CD4-positive, alpha-beta T cell treated with Interleukin-10 for 1 hour (primary cell): ENCODE results near the gene TMEM40.
A peak's percentile ranks its signal among the peaks of the same experiment; 100 is the strongest.
"Not testable (repeated sequence)": the region's sequence is repeated elsewhere in the genome, so short reads cannot be mapped to it uniquely, and the experiment has no call there.

ENCODE experiments used
- DNase-seq: peaks from one replicate; pipeline ENCODE4 v3.0.0-alpha.2; 2020

Gene TMEM40

DNA sequence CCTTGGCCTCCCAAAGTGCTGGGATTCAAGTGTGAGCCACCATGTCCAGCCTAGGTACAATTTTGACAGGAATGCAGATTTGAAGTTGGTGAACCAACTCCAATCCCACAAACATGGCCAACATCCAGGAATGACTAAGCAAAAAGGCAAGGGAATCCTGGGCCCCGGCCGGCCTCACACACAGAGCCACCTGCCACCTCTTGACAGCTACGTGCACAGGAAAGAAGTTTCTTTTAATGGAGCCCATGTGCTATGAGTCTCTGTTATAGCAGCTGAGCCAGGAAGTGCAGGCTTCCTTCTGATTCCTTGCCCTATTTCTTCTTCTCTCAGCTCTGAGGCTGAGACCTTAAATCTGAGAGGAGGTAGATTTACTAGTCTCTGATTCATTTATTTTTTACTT, 8.8 kb downstream of the TMEM40 start:
- DNase-seq, result no peak

DNA sequence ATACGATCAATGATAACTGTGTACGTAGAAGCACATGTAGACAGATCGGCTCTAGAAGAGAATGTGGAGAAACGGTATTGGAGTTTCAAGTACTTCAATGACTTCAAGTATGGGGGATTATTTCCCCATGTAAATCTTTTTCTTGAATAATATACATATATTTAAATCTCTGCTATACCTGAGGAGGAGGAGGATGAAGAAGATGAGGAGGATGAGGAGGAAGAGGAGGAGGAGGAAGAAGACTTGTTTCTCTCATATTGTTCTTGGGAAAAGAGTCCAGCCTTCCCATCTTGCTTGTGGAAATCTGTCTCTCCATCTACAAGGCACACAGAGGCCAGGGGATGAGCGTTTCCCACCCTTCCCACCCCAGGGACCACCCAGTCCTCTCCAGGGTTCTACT, 10.6 kb downstream of the TMEM40 start:
- DNase-seq, result no peak

DNA sequence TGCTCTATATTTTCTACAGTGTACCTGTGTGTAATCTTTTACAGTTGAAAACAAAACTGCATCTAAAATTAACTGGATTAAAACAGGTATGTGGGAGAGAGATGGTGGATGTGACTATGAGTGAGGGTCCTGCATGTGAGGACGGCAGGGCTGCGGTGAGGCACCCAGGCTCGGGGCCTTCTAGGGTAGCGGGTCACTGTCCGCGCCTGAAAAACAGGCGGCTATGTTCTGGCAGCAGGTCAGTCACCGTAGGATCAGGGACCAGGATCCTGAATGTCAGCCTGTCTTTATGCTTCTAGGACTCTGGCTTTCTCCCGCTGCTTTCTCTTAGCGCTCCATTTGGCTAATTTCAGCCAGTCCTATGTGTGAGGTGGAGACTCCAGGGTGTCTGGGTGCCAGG, 12.6 kb downstream of the TMEM40 start:
- no peak for DNase-seq

DNA sequence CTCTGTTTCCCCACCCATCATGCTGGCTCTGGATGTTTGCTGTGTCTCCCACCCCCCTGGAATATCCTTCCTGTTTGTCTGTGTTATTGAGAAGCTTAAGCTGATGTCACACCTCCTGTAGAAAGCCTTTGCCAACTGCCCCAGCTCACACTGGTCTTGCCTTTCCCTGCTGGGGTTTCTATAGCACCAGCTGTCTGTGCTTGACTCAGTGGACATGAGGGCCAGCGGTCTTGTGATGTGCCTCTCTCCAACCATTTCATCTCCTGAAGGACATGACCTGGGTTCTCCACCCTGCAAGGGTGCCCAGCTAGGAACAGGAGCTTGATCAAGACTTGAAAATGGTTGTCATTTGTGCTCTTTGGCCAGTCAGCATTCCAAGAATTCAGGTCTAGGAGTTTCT, 14.7 kb downstream of the TMEM40 start:
- no peak for DNase-seq

DNA sequence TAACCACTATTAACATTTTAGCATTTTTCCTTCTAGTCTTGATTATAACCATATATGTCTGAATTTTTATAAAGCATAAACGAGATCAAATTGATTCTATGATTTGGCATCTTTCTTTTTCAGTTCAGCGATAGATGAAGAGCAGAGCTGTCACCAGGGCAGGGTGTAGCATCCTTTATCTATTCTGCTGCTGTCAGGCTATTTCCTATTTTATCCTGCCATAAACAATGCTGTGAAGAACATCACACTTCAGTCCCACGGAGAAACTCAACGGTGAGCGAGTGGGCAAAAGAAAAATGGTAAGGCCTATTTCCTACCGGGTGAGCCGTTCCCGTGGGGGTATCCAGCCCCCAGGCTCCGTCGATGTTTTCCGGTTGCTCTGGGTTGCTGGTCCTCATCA, 15.5 kb downstream of the TMEM40 start:
- no peak for DNase-seq

DNA sequence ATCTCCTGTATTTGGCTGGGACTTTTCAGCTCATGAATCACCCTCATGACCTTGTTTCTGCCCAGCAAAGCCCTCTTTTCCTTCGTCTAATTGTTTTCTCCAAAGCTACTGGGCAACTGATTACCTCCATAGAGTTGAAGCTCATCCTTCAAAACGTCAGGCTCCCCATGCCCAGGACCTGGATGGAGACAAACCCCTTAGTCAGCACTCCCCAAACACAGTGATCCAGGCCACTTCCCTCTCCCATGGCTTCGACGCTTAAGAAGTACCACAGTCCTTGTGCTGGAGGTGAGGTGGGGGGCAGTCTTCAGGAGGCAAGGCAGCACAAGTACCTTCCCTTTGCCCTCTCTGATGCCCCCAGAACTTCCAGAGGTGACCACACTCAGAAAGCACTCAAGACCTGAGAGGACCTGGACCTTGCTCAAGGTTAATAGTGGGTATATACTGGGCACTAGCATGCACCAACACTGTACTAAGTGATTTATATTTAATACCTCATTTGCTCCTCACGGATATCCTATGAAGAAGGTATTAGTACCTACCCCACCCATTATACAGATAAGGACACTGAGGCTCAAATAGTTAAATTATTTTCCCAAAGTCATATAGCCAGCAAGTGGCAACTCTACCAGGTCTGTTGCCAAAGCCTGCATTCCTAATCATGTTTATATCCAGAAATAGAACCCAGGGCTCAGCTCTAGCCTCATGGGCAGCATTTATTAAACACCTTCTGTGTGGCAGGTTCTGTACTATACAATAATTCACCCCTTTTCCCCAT, 16.5 kb downstream of the TMEM40 start:
- DNase-seq, result no peak

DNA sequence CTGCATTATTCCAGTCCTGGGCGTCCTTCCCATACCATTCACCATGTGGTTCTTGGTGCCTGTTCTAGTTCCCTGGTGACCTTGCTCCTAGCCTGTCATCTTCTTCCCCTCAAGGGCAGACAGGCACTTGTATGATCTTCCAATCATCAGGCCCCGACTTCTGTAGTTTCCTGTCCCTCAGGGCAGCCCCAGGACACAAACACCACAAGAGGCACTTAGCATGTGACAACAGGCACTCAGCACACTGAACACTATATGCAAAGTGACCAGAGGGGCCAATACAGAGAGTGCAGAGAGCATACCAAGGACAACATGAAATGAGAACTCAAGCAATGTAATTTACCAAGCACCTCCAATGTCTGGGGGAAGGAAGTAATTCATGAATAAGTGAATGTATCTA, 17.9 kb downstream of the TMEM40 start:
- DNase-seq, result no peak

DNA sequence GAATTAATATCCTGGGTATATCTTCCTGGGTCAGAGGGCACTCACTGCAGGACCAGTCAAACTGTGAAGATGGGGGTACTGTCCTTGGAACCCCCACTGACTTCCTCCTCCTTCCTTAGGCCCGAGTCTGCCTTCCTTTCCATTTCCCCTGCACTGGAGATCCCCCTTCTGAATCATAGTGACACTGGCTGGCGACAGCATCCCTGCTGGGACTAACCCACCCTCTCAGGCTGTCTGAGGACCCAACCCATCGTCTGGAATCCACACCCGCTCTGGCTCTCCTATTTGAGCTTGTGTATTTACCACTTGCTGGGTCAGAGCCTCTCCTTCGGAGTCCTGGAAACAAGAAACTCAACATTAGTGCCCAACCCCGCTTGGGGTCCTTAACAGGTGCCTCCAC, 21.2 kb downstream of the TMEM40 start:
- no peak for DNase-seq

DNA sequence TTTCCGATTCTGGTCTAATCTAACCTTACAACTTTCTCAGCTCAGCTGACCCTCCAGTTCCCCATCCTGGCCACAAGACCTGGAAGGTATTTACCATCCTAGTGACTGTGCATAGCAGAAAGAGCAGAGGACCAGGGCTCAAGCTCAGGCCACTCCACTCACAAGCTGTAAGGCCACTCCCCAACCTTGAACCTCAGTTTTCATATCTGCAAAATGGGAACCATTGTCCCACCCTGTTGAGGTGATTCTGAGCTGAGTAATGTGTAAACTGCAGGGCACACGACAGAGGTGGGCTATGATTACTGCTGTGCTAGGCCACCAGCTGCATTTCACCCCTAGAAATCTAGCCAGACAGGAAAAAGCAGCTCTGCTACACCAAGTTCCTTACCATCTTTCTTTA, 21.7 kb downstream of the TMEM40 start:
- no peak for DNase-seq

DNA sequence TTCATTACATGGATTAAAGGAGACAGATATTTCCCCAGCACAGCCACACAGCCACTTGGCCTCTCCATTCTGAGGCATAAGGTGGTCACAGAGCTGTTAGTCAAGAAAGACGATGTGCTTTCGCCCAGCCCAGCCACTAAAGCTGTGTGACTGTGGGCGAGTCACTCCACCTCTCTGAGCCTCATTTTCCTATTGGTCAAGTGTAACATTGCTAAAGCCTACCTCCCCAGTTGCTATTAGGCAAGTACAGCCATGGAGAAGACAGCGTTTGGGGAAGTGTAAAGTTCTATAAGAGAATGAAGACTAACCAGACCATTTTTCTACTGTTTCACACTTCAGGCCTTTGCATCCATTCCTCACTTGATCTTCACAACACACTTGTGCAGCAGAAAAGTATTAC, 24.1 kb downstream of the TMEM40 start:
- DNase-seq, result no peak

DNA sequence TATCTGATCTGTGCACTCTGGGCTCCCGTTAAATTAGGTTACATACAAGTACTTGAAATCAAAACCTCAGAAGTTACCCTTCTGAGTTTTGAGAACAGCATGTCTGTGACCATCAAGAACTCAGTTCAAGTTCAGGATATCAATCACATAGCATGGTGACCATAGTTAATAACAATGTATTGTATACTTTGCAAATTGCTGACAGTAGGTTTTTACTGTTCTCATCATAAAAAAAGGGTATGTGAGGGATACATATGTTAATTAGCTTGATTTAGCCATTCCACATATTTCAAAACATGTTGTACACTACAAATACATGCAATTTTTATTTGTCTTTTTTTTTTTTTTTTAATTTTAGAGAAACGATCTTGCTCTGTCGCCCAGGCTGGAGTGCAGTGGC, 25.5 kb downstream of the TMEM40 start:
- DNase-seq, result no peak

DNA sequence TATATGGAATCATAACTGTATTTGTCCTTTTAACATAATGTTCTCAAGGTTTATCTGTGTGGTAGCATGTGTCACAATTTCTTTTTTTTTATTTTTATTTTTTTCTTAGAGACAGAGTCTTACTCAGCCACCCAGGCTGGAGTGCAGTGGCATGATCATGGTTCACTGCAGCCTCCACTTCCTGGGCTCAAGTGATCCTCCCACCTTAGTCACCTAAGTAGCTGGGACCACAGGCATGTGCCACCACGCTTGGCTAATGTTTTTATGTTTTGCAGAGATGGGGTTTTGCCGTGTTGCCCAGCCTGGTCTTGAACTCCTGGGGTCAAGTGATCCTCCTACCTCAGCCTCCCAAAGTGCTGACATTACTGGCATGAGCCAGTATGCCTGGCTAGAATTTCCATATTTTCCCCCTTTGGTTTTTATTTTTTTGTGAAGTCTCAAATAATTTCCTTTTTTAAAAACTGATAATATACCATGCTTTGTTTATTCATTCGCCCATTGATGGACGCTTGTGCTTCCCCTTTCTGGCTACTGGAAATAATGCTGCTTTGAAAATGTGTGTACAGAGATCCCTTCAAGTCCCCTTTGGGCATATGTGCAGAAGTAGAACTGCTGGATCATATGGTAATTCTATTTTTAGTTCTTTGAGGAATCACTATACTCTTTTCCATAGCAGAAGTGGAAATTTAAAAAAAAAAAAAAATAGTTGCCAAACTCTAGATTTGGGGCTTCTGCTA, 28.4 kb downstream of the TMEM40 start:
- DNase-seq, result no peak

DNA sequence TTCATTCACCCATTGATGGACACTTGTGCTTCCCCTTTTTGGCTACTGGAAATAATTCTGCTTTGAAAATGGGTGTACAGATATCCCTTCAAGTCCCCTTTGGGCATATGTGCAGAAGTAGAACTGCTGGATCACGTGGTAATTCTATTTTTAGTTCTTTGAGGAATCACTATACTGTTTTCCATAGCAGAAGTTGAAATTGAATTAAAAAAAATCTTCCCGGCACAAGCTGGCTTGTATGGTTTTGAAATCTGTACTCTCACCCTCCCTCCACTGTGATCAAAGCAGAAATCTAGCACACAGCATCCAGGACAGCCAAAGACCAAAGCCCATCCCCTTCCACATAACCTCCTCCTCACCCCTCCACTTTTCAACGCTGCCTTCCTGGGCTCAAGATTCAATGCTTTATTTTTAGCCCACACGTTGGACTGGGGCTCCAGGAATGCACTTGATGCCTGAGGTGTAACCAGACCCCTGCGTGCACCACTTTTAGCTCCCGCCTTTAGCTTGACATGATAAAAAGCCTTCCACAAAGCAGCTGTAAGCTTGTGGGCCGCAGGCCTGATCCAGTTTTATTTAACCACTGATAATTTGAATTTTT, 29.9 kb downstream of the TMEM40 start:
- DNase-seq, result no peak

DNA sequence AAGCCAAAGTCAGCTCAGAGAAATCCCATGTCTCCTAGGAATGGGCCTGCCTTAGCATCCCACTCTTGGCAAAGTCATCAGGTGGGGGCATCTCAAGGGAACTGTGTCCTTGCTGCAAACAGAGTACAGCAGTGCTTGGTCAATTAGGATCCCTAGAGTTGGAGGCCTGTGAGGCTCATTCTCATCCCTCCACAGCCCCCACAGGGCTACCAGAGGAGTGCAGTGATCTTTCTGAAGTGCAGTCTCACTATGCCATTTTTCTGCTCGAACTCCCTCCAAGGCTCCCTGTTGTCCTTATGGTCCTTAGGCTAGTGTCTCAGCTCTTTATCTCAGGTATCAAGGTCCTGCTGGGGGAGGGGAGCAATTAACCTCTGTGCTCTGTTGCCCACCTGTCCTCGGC, 31.1 kb downstream of the TMEM40 start:
- DNase-seq, result no peak

DNA sequence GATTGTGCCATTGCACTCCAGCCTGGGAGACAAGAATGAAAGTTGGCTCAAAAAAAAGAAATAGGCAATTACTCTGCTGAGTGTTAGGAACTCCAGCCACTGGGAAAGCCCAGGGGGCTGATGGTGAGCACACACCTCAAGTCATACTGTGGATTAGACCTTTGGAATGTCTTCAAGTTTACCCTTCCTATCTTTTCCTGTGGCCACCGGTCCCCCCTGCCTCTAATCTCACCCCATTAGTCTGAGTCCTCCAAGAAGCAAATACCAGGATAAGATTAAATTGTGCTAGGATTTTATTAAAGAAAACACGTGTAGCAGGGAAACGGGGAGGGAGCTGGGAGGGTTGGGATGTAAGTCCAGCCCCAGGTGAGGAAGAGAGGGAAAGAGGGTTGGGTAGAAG, 31.6 kb downstream of the TMEM40 start:
- DNase-seq, result no peak

DNA sequence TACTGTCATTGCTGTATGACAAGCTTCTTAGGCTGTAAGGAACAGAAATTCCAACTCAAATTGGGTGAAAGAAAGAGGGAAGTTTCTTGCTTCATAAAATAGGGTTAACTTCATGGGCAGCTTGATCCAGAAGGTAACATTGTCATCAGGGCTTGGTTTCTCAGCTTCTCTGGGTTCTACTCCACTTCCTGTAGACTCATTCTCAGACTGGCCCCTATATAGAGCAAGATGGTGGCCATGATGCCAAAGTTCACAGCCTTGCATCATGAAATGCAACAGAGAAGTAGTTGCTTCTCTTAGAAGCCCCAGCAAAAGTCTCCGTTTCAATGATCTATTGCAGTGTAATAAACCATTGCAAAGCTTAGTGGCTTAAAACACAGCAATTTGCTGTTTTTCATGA, 33.6 kb downstream of the TMEM40 start:
- no peak for DNase-seq

DNA sequence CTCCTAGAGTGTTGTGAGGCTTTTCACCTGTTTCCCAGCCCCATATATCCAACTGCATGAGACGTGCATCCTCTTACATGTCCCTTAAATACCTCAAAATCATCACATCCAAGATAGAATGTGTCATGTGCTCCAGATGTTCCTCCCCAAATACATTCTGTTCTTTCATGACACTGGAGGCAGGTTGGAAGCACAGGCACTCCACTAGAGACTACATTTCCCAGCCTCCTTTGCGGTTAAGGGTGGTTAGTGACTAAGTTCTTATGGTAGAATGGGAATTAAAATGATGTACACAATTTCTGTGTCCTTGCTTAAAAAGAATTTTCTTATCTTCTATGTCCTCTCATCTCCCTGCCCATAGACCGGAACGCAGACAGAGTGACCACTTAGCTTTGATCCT, 34.3 kb downstream of the TMEM40 start:
- DNase-seq, result no peak

DNA sequence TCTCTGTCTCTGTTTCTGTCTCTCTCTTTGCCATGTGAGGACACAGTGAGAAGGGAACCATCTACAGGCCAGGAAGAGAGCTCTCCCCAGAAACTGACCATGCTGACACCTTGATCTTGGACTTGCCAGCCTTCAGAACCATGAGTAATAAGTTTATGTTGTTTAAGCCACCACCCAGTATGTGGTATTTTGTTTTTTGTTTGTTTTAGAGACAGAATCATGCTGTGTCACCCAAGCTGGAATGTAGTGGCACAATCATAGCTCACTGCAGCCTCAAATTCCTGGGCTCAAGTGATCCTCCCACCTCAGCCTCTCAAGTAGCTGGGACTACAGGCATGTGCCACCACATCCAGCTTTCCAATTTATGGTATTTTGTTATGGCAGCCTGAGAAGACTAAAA, 35.7 kb downstream of the TMEM40 start:
- DNase-seq, result not testable (repeated sequence)

DNA sequence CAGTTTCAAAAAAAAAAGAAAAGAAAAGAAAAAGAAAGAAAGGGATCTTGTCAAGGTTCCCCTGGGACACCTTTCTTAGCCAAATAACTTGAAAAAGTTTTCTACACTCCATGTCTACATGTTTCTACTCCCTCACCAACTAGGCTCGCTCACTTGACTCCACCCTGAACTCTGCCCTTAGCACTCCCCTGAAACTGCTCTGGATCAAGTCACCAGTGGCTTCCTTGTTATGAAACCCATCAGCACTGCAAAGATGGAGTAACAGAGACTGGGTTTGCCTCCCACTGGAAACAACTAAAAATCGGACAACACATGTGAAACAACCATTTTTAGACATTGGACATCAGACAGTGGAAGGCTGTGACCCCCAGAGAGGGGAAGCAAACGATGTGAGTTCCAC, 36.8 kb downstream of the TMEM40 start:
- no peak for DNase-seq

DNA sequence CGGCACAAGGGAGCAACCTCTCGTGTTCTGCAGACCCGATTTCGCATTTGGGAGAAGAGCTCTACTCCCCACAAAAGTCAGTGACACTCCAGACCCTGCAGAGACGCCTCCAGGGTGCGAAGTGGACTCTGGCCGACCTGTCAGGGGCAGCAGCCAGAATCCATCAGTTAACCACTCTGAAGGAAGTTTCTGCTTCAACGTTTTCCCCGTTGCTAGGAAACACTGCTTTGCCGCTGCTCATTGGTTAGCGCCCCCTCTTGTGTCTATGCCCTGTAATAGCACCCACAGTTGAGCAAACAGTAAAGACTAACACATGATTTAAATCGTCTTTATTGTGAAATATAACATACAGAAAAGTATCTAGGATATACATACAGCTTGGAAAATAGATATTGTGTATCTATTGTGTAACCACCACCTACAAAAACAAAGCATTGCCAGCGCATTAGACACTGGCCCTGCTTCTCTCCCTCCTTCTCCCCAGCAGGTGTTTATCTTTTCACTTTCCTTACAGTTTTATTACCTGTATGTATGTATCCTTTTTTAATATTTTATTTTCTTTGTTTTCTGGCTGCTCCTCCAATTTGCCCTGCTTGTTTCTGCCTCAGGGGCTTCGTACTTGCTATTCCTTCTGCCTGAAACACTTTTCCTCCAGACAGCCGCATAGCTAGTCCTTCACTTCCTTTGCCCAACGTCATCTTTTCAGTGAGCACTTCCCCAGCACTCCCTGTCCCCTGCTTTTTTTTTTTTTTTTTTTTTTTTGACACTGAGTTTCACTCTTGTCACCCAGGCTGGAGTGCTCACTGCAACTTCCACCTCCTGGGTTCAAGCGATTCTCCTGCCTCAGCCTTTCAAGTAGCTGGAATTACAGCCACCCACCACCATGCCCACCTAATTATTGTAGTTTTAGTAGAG, 38.8 kb downstream of the TMEM40 start:
- peak; percentile 86 for DNase-seq

DNA sequence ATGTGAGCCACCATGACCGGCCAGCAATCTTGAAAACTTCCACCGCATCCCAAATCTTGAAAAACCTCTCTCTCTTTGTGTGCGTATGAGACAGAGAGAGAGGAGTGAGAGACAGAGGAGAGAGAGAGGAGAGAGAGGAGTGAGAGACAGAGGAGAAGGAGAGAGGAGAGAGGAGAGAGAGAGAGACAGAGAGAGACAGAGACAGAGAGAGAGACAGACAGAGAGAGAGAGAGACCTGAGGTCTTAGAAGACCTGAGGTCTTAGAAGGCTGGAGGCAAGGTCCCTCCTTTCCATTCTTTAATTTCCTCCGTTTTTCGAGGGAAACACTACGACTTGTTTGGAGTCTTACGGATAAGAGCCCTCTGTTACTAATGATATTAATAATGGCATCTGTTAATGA, 39.5 kb downstream of the TMEM40 start:
- DNase-seq, result no peak

DNA sequence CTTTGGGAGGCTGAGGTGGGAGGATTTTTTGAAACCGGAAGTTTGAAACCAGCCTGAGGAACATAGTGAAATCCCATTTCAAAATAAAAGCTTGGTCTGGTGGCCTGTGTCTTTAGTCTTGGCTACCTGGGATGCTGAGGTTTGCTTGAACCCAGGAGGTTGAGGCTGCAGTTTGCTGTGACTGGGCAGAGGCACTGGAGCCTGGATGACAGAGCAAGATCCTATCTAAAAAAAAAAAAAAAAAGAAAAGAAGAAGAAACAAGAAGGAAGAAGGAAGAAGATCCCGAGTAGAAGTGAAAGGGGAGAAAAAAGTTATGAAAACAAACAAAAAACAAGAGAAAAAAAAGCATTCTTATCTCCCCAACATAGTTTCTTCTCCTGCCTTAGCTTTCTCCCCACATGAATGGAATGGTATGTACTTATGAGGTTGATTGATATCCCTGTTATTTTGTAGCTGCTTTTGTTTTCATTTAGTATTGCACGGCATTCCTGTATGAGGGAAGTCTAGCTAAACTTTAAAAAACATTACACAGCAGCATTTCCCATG, 42.4 kb downstream of the TMEM40 start:
- DNase-seq, result no peak

DNA sequence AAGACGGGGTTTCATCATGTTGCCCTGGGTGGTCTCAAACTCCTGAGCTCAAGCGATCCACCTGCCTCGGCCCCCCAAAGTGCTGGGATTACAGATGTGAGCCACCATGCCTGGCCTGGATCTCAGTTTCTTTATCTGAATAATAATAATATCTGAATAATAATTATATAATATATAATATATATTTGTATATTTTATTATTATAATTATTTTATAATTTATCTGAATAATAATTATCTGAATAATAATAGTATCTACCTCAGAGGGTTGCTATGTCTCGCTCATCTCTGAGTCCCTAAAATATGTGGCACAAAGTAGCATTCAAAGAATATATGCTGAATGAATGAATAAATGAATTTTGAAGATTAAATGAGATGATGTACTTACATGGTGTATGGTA, 44.8 kb downstream of the TMEM40 start:
- no peak for DNase-seq
